Kidney (tissue), 14 donors: ENCODE data around the gene DND1. TPM values are rescaled to one million over a fixed set of nuclear protein-coding genes. Genes with fewer than 3 reads are reported as not detected.

Source experiments
- DNase-seq, 5 donors: peaks; one replicate each; pipeline ENCODE4 v3.0.0-alpha.2; 2013 to 2020
- FAIRE-seq: peaks from 2 replicates; lab custom pipeline; 2012; peaks lifted over from hg19 to GRCh38; lab: Jason Lieb, UNC
- H3K27ac ChIP-seq, 2 donors: one replicate each; pipeline ENCODE4 v1.7.0; 2013; ENCODE audit warnings: low read depth in 2 of 2, low read length in 2 of 2, inconsistent platforms in 1 of 2
- H3K27me3 ChIP-seq: one replicate; pipeline ENCODE4 v1.7.1; 2013; ENCODE audit warnings: low read length, inconsistent platforms; ENCODE audit not compliant: control insufficient read depth, insufficient read depth
- H3K36me3 ChIP-seq, 3 donors: one replicate each; pipeline versions ENCODE4 v1.7.0 to v1.7.1; 2013; ENCODE audit warnings: low read length in 3 of 3, control low read depth in 1 of 3, inconsistent platforms in 1 of 3; ENCODE audit not compliant: insufficient read depth in 3 of 3, control insufficient read depth in 2 of 3
- H3K4me1 ChIP-seq, 3 donors: one replicate each; pipeline versions ENCODE4 v1.7.0 to v1.7.1; 2013; ENCODE audit warnings: low read length in 3 of 3, inconsistent platforms in 1 of 3, low read depth in 1 of 3; ENCODE audit not compliant: control insufficient read depth in 2 of 3, insufficient read depth in 2 of 3
- H3K4me3 ChIP-seq, 3 donors: one replicate each; pipeline versions ENCODE4 v1.7.0 to v1.8.1; 2013; ENCODE audit warnings: low read length in 3 of 3, control low read depth in 1 of 3, inconsistent platforms in 1 of 3
- H3K9ac ChIP-seq, 3 donors: one replicate each; pipeline versions ENCODE4 v1.7.0 to v1.7.1; 2013; ENCODE audit warnings: low read length in 3 of 3, control low read depth in 1 of 3, inconsistent platforms in 1 of 3
- H3K9me3 ChIP-seq, 3 donors: one replicate each; pipeline versions ENCODE4 v1.7.0 to v1.7.1; 2013; ENCODE audit warnings: low read length in 3 of 3, control low read depth in 1 of 3, inconsistent platforms in 1 of 3; ENCODE audit not compliant: control insufficient read depth in 2 of 3, insufficient read depth in 1 of 3
- intact Hi-C: fragments of 100-400 bp; cut with DNase I; formaldehyde crosslinking; loops from one replicate; pipeline ENCODE4 v1.11.1; 2022
- polyA plus RNA-seq: library from polyadenylated mRNA; stranded (reverse); fragments of 350-450 nt; fragmentation: Illumina TruSeq; extraction: RNeasy Lipid Tissue Mini Kit (QIAGEN cat#74804); gene quantifications from one replicate; pipeline ENCODE4 v1.2.3, GENCODE V29; 2014; ENCODE audit warnings: low read depth, low replicate concordance; ENCODE audit not compliant: insufficient read depth
- total RNA-seq: library from RNA; stranded (reverse); fragmentation: NEBNext Ultra II Directional; extraction: Animal tissue kit (Norgen Biotek cat#: 25700); gene quantifications from one replicate; pipeline ENCODE4 v1.2.1, GENCODE V29; 2021
- TF ChIP-seq, protein P1 (sequence below): IDR thresholded peaks from 3 replicates; pipeline ENCODE4 v1.5.1; 2012; ENCODE audit warnings: mild to moderate bottlenecking, moderate library complexity, borderline replicate concordance; ENCODE audit not compliant: insufficient read depth; ENCODE audit errors: extremely low read depth
- donor health status: control.
- donor health status: control.
- donor health status: control.
- donor health status: control.
- donor health status: control.
- donor health status: DM: yes; HTN: yes; CAD: no.
- donor health status: Normal renal cell carcinoma (clear cell type).

DND1 gene
- total and polyA plus RNA-seq, 2 donors from 2014 or later, result 0.41 to 1.0 TPM

GRCh38 chr5:140647042-140647419 is 26.3 kb downstream of the DND1 start:
- Histone ChIP-seq H3K9ac (peak overlapping the region; percentile 52 to 99 (median 59)), H3K9me3 (no peaks in the 10 kb centered on the region), H3K27ac (peak overlapping the region; percentile 63 to 80), H3K4me3 (peak overlapping the region; percentile 92 to 100 (median 99)), H3K27me3 (no peaks in the 10 kb centered on the region), H3K36me3 (peaks cover 0 to 23% (median 23%) of the 10 kb centered on the region in 3 donors), H3K4me1 (peaks cover 3 to 14% (median 5%) of the 10 kb centered on the region in 3 donors)
- intact Hi-C loops, result loop anchor here (10.0 kb wide), 1 partner anchor 102 kb away; the partner anchor contains the start of gene EIF4EBP3
- TF ChIP-seq, protein P1, sequence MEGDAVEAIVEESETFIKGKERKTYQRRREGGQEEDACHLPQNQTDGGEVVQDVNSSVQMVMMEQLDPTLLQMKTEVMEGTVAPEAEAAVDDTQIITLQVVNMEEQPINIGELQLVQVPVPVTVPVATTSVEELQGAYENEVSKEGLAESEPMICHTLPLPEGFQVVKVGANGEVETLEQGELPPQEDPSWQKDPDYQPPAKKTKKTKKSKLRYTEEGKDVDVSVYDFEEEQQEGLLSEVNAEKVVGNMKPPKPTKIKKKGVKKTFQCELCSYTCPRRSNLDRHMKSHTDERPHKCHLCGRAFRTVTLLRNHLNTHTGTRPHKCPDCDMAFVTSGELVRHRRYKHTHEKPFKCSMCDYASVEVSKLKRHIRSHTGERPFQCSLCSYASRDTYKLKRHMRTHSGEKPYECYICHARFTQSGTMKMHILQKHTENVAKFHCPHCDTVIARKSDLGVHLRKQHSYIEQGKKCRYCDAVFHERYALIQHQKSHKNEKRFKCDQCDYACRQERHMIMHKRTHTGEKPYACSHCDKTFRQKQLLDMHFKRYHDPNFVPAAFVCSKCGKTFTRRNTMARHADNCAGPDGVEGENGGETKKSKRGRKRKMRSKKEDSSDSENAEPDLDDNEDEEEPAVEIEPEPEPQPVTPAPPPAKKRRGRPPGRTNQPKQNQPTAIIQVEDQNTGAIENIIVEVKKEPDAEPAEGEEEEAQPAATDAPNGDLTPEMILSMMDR, result no peak
- FAIRE-seq (no peak), DNase-seq (no peak)

DNA sequence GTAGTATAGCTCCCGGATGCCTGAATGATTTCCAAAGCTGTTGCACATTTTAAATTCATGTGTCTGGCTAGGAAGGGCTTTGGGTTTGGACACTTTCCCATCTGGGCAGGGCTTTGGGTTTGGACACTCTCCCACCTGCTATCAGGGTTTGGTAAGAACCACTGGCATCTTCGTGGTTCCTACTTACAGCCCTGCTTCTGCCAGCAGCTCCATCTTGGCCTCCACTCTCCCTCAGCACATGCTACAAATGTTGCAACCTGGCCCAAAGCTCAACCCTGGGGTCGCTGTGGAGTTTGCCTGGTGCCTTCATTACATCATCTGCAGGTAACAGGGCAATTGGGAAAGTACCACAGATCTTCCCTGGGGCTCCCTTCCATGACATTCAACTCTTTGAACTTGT is 30.7 kb downstream of the DND1 start:
- Histone ChIP-seq H3K9me3 (no peaks in the 10 kb centered on the region), H3K27ac (no peak overlapping the region), H3K9ac (no peak overlapping the region), H3K4me1 (peaks cover 5 to 15% (median 6%) of the 10 kb centered on the region in 3 donors), H3K4me3 (no peak overlapping the region), H3K36me3 (peaks cover 0 to 15% (median 13%) of the 10 kb centered on the region in 3 donors), H3K27me3 (no peaks in the 10 kb centered on the region)
- intact Hi-C loops, result loop anchor here (10.0 kb wide), 1 partner anchor 98 kb away; the partner anchor contains the start of gene EIF4EBP3
- TF ChIP-seq, protein P1, result no peak
- FAIRE-seq (no peak), DNase-seq (no peak)

DNA sequence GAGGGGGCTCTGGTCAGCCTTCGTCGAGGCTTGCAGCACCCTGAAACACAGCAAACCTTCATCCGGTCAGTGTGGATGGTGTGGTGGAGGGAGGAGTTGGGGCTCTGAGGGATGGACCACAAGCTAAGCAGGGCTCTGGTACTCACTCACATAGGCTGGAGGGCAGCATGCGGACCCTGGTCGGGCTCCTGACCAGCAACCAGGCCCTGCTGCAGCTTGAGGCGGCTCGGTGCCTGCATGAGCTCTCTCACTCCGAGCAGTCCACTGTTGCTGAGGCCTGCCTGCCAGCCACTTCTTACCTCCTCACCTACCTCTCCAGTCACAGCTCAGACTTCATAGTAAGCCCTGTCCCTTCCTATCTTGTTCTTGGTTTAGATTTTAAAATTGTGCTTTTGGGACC is 31.7 kb downstream of the DND1 start:
- Histone ChIP-seq H3K4me3 (no peak overlapping the region), H3K36me3 (peaks cover 0 to 15% (median 13%) of the 10 kb centered on the region in 3 donors), H3K9ac (no peak overlapping the region), H3K27ac (no peak overlapping the region), H3K9me3 (no peaks in the 10 kb centered on the region), H3K4me1 (peaks cover 4 to 13% (median 5%) of the 10 kb centered on the region in 3 donors), H3K27me3 (no peaks in the 10 kb centered on the region)
- no peak for FAIRE-seq
- intact Hi-C loops, result loop anchor here (10.0 kb wide), 1 partner anchor 97 kb away; the partner anchor contains the start of gene EIF4EBP3
- no peak for DNase-seq
- TF ChIP-seq, protein P1, result no peak
